GM18867 (cell line): ENCODE measurements around the gene RRAD.
"Not testable (repeated sequence)": the region's sequence is repeated elsewhere in the genome, so short reads cannot be mapped to it uniquely, and the experiment has no call there.

Source experiments
- ATAC-seq: cut with Tn5 transposase; IDR thresholded peaks from one replicate; pipeline ENCODE4 v1.9.1; 2021; ENCODE audit warnings: mild to moderate bottlenecking, moderate library complexity; ENCODE audit not compliant: unreplicated experiment

The RRAD gene

DNA sequence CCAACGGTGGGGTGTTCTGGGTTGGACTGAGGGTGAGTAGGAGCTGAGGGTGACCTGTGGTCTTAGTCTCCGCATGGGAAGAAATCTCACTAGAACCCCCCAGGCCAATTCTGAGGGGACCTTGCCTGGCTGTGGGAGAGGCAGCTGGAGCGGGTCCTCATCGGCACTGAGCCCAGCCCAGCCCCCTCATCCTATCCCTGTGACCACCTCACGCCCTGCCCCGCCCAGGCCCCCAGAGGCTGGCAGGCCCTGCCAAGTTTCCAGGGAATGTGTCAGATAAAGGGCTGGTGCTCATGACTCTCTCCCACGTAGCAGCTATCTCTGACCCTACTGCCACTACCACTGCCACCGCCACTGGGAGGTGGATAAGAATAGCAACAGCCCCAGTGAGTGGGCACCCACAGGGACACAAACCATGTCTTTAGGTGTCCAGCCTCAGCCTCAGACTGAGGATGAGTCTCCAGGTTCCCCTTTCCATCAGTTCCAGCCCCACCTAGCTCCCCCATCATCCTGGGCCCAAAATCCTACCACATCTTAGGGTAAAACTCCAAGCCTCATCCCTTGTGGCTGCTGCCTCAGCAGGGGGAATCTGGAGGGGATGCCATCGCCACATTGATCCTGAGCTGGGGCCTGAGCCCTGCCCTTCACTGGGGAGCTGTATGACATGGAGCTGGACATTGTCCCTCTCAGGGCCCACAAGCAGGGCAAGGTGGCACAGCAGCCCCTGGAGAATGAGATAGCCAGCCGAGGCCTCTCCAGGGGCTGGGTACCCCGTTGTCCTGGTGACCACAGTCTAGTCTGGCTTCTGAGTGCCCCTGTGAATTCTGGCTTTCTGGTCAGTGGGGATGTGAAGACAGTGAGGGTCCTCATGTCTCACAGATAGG lies 21.5 kb downstream of the RRAD start:
- ATAC-seq, result no peak

DNA sequence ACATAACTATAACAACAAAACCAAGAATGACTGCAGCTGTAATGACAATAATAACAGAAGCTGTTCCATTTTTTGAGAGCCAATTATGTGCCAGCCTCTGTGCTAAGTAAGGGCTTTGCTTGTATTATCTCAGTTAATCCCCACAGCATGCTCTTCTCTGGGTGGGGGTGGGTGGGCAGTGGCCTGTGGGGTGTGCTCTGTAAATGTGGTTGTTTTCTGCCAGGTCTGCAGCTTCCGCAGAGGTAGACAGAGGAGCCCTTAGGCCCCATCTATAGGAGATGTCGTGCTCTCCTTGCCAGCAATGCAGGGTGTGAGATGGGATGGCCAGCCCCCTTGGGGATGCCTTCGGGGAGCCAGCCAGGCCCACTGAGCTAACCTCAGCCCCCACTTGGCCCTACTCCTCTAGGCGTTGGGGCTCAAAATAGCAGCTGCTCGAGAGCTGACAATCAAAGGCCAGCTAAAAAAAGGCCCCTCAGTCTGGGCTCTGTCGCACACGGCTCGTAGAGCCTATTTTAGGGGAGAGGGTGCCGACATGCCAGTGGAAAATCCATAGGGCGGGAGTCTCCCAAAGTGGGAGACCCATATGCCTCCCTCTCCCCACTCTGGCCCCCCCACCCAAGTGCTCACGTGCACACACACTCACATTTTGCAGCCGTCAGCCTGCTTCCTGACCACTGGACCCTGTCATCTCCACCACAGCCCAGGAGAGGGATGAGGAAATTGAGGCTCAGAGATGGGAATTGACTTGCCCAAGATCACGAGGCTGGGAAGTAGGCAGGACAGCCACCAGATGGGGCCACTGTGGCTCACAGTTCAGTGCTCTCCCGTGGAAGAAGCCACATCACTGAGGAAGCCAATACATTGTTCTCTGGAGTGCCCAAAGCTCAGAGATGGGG lies 22.4 kb downstream of the RRAD start:
- ATAC-seq, result no peak

DNA sequence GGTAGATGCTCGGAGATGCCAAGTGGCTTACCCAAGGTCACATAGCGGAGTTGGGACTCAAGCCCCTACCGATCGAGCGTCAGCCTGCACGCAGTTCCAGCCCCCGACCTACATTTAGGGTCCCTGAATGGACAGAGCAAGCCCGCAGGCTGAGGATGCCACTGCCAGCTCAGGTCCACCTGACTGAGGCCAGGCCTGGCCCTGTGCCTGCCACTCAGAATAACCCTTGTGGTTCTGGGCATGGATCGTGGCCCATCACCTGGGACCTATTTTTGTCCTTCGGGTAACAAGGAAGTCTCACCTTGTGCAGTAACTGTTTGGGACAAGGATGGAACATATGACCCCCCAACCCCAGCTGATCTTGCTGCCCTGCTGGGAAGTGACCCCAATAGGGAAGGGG lies 23.7 kb downstream of the RRAD start:
- ATAC-seq, result no peak

DNA sequence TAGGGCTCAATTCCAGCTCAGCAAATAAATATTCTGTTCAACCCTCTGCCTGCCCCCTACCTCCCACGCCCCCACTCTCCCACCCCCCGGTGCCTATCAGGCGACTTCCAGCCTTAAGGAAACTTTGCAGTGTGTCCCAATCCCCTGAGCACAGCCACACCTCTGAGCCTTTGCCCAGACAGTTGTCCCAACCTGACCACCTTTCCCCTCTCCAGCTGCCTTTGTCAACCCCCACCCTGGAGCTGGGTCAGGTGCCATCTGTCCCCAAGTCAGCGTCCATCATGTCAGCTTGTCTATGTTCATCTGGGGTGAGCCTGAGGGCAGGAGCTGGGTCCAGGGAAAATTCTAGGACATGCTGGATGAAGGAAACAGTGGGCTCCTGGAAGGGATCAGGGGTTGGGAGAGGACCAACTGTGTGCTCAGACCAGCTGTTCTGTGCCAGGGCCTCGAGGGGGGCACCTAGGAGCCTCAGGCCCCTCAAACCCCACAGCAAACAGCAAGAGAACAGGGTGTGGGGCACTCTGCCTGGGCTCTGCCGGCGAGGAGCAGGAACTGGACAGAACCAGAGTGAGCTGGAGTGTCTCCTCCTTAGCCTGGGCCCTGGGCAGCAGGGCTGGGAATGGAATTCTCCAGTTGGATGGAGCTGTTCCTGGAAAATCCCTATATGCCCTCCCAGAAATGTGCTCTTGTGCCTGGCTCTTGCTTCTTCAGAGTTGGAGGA lies 24.5 kb downstream of the RRAD start:
- ATAC-seq, result no peak

DNA sequence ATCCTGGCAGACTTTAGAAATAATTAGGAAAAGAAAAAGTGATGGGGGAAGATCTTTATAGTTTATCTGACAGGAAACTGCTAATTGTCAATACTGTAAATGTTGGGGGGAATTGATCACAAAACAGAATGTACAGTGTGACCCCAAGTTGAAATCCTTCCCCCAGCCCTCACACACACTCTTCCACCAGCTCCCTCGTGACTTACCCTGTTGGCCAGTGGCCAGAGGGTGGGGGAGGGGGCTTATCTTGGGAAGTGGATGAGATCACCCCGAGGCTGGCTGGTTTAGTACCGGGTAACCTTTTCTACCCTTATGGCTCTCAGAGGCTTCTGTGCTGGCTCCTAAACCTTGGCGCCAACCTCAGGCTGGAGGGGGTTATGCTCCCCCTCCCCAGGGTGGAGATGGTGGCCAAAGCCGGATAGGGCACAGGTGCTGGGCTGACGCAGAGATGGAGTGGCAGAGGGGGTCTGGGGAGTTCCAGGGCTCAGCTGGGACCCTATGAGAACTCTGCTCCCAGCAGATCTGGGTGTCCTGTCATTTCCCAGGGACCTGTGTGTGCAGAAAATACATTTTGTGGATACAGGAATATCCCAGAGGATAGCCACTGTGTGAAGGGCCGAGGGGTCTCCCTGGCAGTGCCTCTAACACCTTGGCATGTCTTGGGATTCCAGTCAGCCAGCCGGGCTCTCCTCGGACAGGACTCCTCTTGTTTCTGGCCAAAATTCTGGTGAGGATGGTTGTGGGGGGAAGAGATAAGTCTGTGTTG lies 25.2 kb downstream of the RRAD start:
- ATAC-seq, result no peak

DNA sequence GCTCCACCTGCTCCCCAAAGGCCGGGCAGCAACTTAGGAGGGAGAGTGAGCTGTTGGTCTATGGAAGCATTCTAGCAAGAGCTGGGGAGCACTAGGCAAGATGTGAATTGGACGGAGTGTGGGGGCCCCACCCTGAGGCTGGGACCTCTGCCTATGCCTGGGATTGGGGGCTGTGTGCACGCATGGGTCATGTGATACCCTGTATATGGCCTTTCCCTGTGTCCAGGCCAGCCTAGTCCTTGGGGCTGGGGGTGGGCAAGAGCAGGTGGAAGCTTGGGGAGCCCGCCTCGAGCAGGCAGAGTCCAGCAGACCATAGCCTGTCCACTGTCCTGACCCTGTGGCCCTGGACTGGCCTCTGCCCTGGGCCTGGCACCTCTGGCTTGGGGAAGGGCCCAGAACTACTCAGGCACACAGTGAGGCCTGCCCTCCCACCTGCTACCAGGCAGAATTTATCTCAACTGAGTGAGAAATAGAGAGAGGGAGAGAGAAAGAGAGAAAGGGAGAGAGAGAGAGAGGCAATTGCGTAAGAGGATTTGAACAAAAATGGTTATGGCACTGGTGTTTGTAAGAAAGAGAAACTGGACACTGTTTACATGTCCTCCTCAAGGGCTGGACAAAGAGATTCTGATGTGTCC lies 25.9 kb downstream of the RRAD start:
- no peak for ATAC-seq

- no peak for ATAC-seq
These were observed 26.4 kb downstream of the RRAD start for GRCh38 chr16:66898933-66899309.

GRCh38 chr16:66898207-66898606 lies 27.1 kb downstream of the RRAD start:
- no peak for ATAC-seq

- ATAC-seq, result not testable (repeated sequence)
These were observed 28.7 kb downstream of the RRAD start for GRCh38 chr16:66896682-66897081.

DNA sequence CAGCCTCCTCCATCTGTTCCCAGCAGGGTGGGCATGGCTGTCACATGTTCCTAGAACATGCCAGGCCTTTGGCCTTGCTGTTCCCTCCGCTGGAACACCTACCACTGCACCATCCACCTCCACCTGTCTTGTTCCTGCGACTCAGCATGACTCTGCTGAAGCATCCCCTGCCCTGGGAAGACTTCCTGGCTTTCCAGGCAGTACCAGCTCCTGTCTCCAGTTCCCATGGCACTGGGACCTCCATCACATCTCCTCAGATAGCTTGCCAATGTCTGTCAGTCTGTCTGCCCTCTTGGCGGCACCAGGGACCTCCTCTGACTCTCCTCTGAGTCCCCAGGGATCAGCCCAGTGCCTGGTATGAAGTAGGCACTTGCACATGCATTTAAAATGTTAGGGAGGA lies 29.3 kb downstream of the RRAD start:
- ATAC-seq, result no peak

- ATAC-seq, result no peak
These were observed 29.7 kb downstream of the RRAD start for GRCh38 chr16:66895689-66895979.

GRCh38 chr16:66894948-66895688 lies 30.2 kb downstream of the RRAD start:
- peak; percentile 71 for ATAC-seq

- no peak for ATAC-seq
These were observed 31.3 kb downstream of the RRAD start for GRCh38 chr16:66894055-66894454.

- ATAC-seq, result no peak
These were observed 33.5 kb downstream of the RRAD start for GRCh38 chr16:66891797-66892196.

GRCh38 chr16:66891360-66891759 lies 34.0 kb downstream of the RRAD start:
- no peak for ATAC-seq

DNA sequence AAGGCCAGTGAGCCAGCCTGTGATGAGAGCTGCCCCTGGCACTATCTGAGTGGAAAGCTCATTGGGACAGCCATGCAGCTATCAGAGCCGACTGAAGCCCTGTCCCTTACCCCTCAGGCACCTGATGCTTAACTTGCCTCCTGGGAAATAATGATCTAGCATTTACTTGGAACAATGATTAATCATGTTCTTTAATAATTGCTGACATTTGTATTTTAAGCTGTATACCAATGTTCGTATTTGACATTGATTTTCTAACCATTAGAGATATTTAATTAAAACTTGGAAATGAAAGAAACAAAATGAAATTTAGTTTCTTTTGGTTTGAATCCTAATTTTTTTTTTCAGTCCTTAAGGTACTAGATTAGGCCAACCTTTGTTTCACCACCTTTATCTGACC lies 34.5 kb downstream of the RRAD start:
- ATAC-seq, result no peak

GRCh38 chr16:66889622-66890021 lies 35.7 kb downstream of the RRAD start:
- ATAC-seq, result no peak

GRCh38 chr16:66888647-66889615 lies 36.4 kb downstream of the RRAD start:
- no peak for ATAC-seq
